T-helper 9 cell (primary cell): ENCODE measurements around the gene AUTS2.
"Not testable (repeated sequence)": the region's sequence is repeated elsewhere in the genome, so short reads cannot be mapped to it uniquely, and the experiment has no call there.

Experiments
- DNase-seq: peaks from one replicate; pipeline ENCODE4 v3.0.0-alpha.2; 2020

Gene AUTS2

DNA sequence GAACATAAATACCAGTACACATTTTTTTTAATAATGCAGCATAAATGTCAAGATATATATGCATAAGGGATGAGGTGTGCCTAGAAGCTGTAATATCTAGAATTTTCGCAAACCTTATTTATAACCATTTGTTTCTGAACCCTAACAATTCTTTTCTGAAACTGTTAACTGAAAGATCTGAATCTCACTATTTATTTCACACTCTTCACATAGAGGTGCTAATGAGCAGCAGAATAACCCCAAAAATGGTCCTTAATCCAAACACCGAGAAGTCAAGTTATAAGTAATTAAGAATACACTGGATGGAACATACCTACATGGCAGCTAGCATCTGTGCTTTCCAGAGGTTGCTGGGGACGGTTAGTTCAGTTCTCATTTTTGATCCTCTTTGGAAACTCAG is 742.0 kb downstream of the AUTS2 start:
- no peak for DNase-seq

DNA sequence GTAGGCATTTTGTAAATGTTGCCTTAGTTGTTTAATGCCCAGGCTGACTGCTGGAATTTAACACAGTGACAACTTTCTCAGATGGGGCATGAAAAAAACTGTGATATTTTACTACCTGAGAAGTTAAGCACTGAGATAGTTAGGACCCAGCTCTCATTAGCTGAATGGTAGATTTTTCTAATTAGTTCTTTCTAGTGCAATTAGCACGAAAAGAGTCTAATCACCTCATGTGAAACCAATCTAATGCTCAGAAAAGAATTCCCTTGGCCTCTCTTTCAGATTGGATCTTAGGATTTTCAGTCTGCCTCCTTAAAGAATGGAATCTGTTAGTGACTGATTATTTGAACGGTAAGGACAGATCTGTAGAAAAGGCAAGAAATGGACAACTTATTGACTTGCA is 743.2 kb downstream of the AUTS2 start:
- DNase-seq = no peak

DNA sequence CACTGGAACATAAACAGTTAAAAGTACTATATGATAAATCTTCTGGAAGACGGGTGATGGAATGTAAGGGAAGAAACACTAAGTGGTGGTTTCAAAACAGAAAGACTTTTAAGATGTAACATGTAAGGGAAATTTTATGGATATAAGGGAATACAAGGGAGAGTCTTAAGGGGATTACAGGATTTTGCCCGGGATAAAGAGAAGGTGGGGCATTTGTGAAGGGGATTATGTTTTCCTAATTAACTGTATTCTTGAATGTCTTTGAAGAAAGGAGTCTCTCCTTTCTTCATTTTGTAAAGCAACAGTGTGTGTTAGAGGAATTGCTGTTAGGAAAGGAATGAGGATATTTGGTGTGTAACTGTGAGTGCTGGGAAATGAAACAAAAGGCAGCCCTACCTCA is 745.2 kb downstream of the AUTS2 start:
- no peak for DNase-seq

DNA sequence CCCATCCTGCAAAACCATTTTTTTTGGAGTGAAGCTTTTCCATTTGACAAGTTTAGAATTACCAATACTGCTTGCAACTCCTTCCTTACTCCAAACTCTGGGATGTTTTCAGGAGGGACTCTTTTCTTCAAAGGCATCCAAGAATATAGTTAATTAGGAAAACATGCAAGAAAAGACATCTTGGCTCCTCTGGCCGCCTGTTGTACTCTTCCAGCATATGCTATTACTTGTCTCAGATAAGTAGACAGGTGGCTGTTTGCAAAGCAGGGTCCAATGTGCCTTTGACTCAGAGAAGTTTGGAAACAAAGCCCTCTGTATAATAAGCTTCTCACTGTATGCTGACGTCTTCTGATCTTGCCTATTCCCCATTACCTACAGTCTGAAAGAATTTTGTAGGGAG is 746.5 kb downstream of the AUTS2 start:
- no peak for DNase-seq

DNA sequence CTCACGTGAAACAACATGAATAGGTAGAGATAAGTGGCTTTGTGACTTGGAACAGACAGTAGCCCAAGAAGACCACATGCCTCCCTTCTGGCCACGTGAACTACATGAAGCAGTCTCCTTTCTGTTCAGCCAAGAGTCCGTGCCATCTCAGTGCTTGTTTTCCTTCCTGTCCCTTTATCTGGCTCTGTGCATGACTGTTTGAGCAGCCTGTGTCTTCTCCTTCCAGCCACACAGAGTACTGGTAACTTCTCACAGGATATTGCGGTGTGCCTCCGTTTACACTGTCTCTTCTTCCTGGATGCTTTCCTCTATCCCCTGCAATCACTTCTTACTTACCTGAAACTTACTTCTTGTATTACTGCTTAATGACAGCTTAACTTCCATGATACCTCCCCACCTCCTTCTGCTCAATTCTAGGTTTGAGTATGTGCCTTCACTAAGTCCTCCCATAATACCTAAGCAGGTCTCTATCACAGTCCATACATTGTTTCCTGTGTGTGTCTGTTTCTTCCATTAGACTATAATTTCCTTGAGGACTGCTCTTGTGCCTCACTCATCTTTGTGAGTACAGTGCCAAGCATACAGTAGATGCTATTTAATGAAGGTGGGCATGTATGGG is 748.7 kb downstream of the AUTS2 start:
- DNase-seq = no peak

DNA sequence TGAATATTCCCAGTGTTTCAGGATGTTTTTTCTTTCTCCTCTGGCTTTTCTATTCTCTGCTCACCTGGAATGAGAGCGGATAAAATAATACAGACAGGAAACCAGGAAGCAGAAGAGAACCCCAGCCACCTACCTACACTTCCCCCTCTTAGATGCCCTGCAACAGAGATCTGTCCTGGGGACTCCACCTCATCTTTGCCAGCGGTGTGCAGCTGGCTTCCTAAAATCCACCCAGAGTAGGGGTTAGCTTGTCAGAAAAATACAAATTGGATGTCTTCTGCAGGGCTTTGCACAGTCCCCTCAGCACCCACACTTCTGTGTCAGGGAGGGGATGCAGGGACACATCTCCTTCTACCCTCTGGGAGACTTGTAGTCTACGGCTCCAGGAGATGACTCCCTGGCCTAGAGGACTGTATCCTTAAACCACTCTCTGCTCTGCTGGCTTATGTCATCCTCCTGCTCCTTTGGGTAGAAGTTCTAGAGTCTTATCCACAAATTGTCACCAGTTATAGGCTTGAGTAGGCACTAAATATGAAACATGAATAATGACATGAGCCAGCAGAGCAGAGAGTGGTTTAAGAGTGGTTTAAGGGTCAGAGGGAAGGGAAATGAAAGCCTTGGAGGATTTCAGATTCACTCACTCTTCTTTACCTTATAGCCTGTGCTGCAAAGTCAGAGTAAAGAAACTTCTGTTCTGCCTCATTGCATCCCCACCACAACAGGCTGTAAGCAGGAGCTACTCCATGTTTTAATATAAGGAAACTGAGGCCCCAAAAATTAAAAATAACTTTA is 749.4 kb downstream of the AUTS2 start:
- DNase-seq = no peak

DNA sequence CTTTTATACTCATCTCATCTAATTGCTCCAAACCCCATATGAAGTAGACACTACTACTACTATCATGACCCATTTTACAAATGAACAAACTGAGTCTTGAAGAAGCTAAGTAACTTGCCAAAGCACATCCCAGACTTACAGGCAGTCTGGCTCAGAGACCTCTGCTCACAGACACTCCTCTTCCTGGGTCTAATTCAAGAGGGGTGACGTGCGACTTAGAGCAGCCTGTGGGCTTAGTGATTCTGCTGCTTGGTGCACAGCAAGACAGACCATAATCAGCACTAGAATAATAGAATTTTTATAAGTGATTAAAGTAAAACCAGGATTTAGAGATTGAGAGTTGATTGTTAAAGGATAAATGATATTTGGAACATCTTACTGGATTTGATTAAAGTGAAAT is 750.8 kb downstream of the AUTS2 start:
- DNase-seq = no peak

DNA sequence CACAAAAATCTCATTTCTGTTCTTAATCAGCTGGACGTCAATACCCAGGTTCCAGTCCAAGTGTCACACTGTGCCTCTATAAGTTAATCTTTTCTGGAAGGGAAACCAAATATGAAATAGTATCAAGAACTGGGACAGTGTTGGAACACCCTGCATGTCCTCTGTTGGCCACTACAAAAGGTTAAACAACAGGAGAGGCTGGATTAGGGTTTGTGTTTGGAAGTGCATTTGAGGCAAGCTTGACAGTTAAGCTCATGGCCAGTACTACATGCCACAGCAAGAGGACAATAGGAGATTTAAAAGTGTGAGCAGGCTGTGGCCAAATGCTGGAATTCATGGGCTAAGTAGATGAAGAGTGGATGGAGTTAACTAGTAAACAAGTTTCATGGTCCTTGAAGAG is 751.5 kb downstream of the AUTS2 start:
- DNase-seq = no peak

DNA sequence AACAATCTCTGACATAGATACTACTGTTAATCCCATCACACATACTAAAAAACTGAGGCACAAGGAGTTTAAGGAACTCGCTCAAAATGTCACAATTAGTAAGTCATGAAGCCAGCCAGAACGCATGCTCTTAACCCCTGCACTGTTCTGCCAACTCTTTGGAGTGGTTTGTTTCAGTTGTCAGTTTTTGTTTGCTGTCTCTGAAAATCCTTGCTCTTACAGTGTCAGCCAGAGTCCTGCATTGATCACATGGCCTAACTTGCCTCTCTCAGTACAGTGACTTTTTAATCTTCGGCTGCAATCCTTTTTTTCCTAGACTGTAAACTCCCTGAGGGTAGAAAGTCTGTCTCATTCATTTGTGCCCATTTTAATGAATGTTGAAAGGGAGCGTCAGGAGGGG is 753.8 kb downstream of the AUTS2 start:
- DNase-seq = no peak

DNA sequence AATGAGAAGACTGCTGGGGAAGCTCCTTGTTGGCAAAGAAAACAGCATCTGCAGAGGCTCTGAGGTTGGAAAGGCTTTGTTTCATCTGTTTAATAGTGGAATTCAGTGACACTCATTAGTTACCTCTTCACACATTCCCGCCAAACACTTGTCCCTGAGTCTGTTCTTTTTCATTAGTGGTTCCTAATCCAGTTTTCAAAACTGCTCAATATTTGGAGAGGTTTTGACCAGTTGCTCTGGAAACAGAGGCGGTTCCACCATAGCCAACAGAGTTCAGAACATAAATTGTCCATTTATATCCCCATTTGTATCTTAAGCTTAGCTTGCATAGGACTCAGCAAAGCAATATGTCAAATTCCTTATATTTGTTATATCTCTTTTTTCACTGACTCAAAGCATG is 754.6 kb downstream of the AUTS2 start:
- no peak for DNase-seq

DNA sequence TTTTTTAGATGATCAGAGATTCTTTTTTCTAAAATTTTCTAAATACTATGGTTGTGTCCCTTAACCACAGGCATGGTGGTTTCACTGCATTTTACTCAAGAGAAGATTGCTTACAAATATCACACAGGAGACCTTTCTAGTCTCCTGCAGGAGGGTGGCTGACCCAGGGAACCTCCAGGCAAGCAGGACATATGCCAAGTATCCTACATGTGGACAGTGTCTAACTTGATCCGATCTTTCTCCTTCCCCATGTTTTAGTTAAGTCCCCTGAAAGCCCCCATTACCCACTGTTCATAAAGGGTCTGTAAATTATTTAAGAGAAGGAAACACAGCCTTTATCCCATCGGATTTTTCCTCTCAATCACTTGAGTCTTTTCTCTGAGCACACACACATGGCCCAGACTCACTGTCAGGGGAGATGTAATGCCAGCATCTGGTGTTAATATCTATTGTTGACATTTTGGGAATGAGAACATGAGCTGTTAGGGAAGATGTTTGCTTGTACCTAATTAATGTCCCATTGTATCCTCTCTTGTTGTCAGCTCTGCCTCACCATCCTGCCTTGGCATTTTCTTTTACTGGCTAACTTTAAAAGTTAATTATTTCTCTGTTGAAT is 755.2 kb downstream of the AUTS2 start:
- DNase-seq = no peak

DNA sequence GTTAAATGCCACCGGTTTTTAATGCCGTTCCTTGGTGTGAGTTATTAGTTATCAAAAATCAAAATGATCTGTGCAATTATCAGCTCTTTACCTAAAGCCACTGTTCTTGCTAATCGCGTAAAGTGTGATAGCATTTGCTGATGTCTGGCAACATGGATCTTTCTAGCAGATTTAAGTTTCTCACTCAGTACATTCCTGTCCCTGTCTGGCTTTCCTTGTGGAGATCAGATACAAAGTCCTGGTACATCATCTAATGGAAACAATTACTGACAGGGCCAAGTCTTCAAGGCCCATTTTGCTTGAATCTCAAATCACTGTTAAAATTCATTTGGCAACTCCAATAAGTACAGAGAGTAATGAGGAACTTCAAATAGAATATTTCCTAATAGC is 755.7 kb downstream of the AUTS2 start:
- DNase-seq = no peak

DNA sequence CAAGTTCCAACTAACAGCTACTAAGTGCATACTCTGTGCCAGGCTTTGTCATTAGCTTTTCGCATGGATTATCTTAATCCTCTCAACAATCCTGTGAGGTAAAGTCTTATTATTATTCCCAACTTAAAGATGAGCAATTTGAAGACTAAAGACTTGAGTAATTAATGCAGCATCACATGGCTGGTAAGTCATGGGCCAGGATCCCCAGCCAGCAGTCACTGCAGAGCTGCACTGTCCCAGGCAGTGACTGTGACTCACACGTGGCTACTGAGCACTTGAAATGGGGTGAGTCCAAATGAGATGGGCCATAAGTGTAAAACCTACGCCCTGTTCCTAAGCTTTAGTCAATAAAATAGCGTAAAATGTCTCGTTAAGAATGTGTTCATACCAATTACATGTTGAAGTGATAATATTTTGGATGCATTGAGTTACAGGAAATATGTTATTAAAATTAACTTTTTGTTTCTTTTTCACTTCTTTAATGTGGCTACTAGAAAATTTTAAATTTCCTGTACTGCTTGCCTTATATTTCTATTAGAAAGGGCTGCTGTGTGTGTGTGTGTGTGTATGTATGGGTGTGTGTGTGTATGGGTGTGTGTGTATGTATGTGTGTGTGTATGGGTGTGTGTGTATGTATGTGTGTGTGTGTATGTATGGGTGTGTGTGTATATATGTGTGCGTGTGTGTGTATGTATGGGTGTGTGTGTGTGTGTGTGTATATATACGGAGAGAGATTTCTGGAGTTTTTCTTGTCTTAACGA is 756.3 kb downstream of the AUTS2 start:
- DNase-seq = no peak

DNA sequence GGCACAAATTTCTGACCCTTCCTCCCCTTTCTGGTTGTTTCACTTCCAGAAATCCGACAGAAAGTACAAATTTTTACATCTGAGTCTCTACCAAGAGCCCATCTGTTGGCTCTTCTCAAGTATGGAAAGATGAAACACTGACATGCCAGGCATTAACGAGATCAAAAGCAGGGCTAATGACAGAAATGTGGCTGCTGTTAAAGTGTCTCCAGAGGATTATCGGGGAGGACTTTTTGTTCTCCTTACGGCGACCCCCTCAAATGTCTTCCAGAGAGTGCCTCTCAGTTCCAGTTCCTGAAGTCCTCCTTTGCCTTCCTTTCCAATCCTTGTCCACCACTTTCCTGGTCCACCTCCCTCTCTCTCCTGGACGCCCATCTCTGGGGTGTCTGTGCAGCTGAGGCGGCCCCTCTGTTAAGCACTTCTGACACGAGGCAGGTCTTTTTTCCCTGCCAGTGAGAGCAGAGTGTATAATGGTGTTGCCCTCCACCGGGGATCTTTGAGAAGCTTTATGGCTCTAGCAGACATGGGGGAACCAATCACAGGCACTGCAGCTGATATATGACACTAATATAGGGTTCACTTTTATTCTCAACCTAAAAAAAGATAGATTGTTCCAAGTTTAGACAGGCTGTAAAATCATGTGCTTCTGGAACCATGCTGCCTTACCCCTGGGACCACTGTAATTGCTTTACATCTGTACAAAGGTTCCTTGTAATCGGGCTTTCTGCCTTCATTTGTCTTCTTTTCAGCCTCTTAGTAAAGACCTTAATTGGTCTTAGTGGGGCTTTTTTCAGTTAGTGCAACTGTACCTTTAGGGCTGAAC is 757.1 kb downstream of the AUTS2 start:
- no peak for DNase-seq

DNA sequence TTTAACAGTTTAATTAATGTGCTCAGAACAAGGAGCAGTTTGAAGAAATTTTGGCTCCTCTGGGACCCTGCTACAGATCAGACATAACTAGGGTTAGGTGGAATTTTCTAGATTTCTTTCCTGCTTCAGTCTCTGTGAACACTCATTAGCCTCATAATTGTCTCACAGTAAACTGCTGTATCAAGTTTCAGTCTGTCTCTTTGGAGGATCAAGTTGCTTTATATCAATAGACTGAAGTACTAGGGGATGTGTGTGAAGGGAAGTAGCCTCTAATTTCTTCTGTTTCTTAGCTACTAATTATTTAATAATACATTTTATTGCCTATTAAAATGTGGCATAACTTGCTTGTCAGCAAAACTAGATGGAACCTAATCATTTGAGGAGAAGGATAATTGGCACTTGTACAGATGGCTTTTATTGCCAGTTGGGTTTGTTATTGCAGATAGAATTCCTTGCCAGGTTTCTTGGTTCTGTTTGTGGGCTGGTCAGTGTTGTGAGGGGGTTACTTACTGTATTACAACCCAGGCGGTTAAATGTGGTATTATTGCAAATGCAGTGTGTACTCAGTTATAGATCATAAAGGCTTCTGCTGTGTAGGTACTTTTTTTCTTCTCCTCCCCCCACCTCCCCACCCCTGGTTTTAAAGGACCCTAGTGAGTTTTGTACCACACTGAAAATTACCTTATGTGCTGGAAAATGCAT is 758.0 kb downstream of the AUTS2 start:
- no peak for DNase-seq

DNA sequence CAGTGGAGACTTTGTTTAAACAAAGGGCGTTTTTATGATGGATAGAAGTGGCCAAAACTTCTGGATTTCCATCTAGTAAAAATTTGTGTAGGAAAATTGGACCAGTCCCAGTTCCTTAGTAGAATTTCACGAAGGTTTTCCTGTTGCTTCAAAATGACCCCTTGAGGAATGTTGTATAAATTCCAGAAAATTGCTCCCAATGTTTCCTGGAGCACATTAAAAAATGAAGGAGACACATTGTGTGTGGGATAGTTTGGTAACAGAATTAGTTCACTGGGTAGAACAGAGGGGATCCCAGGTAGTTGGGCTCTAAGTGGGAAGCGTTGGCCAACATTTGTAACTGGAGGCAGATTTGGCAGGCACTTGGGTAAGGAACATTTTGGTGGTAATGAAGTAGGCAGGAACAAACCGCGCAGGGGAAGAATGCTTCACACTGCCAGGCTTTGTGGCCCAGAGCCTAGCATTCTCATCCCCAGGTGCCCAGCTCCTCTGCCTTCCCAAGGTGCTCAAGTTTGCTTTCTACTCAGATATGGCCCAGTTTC is 758.6 kb downstream of the AUTS2 start:
- no peak for DNase-seq

DNA sequence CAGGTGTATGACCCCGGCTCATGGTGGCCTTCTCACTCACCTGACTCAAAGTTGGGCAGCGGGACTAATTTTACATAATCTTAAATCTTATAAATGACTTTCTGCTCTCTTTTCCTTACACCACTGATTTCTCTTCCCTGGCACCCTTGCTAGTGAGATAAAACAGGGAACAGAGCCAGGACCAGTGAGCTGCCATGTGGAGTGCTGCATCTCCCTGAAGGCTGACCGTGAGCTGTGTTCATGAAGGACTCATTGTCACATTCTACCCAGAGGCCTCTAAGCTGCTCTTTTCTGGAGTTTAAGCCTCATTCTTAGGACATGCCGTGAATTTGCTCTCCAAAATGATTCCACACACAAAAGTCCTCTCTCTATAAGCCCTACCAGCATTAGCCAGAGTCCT is 762.3 kb downstream of the AUTS2 start:
- no peak for DNase-seq

DNA sequence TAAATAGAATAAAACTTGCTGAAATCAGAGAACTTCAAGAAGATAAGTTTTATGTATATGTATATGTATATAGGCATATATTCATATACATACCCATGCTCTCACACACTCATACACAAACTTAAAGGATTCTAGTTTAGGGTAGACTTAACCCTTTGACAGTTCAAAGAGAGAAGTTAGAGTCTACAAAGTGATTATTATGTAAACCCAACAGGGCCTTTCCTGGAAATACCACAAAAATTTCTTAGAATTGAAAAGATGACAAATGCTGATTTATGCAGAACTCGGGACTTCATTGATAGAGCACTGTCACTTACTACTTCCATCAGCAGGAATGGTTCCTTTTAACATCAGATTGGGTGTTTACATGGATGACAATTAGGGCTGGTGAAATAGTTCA is 763.5 kb downstream of the AUTS2 start:
- DNase-seq = no peak

DNA sequence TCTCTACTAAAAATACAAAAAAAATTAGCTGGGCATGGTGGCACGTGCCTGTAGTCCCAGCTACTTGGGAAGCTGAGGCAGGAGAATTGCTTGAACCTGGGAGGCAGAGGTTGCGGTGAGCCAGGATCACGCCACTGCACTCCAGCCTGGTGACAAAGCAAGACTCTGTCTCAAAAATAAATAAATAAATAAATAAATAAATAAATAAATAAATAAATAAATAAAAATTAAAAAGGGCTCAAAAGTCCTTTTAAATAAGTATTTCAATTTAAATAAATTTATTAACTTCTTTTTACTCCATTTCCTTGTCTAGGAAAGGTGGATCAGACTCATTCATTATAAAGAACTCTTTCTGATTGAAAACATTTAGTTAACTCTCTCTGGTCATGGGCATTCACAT is 766.1 kb downstream of the AUTS2 start:
- not testable (repeated sequence) for DNase-seq

DNA sequence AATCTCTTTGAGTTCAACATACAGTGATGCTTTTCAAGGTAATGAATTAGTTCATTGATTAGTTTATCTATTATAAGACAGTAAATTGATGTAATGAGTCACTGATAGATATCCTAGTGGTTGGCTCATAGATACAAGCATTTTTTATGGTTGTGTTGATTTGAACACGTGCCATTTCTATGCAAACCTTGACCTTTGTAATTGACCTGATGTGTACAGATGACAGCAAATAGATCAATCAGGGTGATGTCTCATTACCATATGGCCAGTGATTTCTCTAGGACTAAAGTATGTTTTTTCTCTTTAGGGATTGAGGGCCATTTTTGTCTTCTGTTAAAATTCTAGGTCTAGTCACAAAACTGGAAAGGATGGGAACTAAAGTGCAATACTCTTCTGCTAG is 773.4 kb downstream of the AUTS2 start:
- no peak for DNase-seq

DNA sequence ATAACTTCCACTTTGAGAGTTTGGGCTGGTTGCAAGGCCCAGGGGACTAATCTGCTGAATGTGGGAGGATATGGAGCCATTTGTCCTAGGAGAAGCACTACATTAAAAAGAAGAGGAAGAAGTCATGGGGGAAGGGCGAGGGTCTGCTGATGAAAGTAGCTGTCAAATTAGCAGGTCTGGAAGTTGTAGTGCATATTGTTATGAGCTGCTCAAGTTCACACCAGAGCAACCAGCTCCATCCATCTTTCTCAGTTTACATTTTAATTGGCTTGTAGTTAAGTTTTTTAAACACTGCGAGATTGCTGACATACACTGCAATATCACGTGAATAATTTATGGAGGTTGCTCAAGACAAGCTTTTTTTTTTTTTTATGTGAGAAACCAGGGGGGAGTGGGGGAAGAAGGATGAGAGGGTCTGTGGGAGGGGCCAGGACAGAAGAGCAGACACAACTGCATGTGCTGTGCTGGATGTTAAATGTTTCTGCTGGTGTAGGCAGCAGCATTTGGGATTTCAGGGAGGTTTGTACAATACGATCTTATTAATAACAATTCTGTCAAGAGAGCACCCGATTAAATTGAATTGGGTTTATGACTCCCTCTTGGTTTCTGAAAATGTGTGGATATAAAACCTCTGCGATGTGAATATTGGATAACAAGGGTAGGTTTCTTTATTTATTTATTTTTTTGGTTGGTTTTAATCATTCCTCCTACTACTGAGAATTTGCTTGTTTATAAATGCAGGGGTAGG is 774.7 kb downstream of the AUTS2 start:
- DNase-seq = no peak
